Naive thymus-derived CD4-positive, alpha-beta T cell (primary cell): ENCODE results near the gene OTUD1. TPM values are rescaled to one million over a fixed set of nuclear protein-coding genes. Genes with fewer than 3 reads are reported as not detected.

ENCODE experiments used
- ATAC-seq: fragments of 150-1000 bp; cut with Tn5 transposase; 2 replicates; pipeline ENCODE4 v1.10.0; 2021; ENCODE audit warnings: mild to moderate bottlenecking, moderate library complexity
- CTCF ChIA-PET: fragments of 350-600 bp; sonication (Branson Sonifier 250); formaldehyde crosslinking; loops from one replicate; lab custom pipeline; 2021; ENCODE audit warnings: antibody characterized with exemption; lab: Charles Lee
- POLR2A ChIA-PET: fragments of 350-600 bp; sonication (Branson Sonifier 250); formaldehyde crosslinking; loops from one replicate; lab custom pipeline; 2021; ENCODE audit warnings: antibody characterized with exemption, inconsistent platforms; lab: Charles Lee
- DNase-seq, 9 donors: peaks; one replicate each; pipeline versions ENCODE4 v3.0.0 to v3.0.0-alpha.2; 2020 to 2022; ENCODE audit warnings: mixed read lengths in 1 of 9
- H3K27ac ChIP-seq: one replicate; pipeline ENCODE4 v1.7.0; 2013; ENCODE audit warnings: mild to moderate bottlenecking, low read depth, low read length, moderate library complexity
- H3K27me3 ChIP-seq, 2 donors: one replicate each; pipeline ENCODE4 v1.7.0; 2013; ENCODE audit warnings: low read length in 2 of 2, mild to moderate bottlenecking in 2 of 2, moderate library complexity in 2 of 2; ENCODE audit not compliant: control insufficient read depth in 2 of 2, insufficient read depth in 2 of 2
- H3K36me3 ChIP-seq, 3 experiments: 1 replicate in 2 of 3; 2 replicates in 1 of 3; pipeline ENCODE4 v1.7.0; 2013; ENCODE audit warnings: low read length in 3 of 3, mild to moderate bottlenecking in 3 of 3, moderate library complexity in 1 of 3; ENCODE audit not compliant: insufficient read depth in 3 of 3, control insufficient read depth in 2 of 3
- H3K4me1 ChIP-seq, 2 donors: one replicate each; pipeline ENCODE4 v1.7.0; 2013; ENCODE audit warnings: low read length in 2 of 2, mild to moderate bottlenecking in 2 of 2, moderate library complexity in 1 of 2; ENCODE audit not compliant: control insufficient read depth in 2 of 2, insufficient read depth in 2 of 2
- H3K4me3 ChIP-seq: 2 replicates; pipeline ENCODE4 v1.7.0; 2013; ENCODE audit warnings: mild to moderate bottlenecking, low read length
- H3K9me3 ChIP-seq, 3 experiments: 1 replicate in 2 of 3; 2 replicates in 1 of 3; pipeline ENCODE4 v1.7.0; 2013; ENCODE audit warnings: low read length in 3 of 3; ENCODE audit not compliant: control insufficient read depth in 2 of 3
- H3K27ac Mint-ChIP-seq, 9 donors: one replicate each; pipeline ENCODE4 v1.8.0; 2020 to 2022; ENCODE audit warnings: mixed read lengths in 9 of 9, mild to moderate bottlenecking in 8 of 9, moderate library complexity in 5 of 9, inconsistent platforms in 2 of 9
- H3K27me3 Mint-ChIP-seq, 5 donors: one replicate each; pipeline ENCODE4 v1.8.0; 2021 to 2022; ENCODE audit warnings: mixed read lengths in 5 of 5, mild to moderate bottlenecking in 1 of 5
- H3K36me3 Mint-ChIP-seq, 5 donors: one replicate each; pipeline ENCODE4 v1.8.0; 2020 to 2022; ENCODE audit warnings: mixed read lengths in 5 of 5, mild to moderate bottlenecking in 3 of 5, inconsistent platforms in 1 of 5
- H3K4me1 Mint-ChIP-seq, 7 donors: one replicate each; pipeline ENCODE4 v1.8.0; 2020 to 2022; ENCODE audit warnings: mixed read lengths in 7 of 7, mild to moderate bottlenecking in 3 of 7, inconsistent platforms in 1 of 7
- H3K4me3 Mint-ChIP-seq, 10 donors: one replicate each; pipeline ENCODE4 v1.8.0; 2020 to 2022; ENCODE audit warnings: mild to moderate bottlenecking in 10 of 10, mixed read lengths in 10 of 10, moderate library complexity in 6 of 10, inconsistent platforms in 2 of 10
- H3K9me3 Mint-ChIP-seq, 11 donors: one replicate each; pipeline ENCODE4 v1.8.0; 2020 to 2022; ENCODE audit warnings: mixed read lengths in 11 of 11, mild to moderate bottlenecking in 4 of 11, inconsistent platforms in 1 of 11, moderate library complexity in 1 of 11
- intact Hi-C, 2 donors: fragments of 100-400 bp; cut with micrococcal nuclease; formaldehyde crosslinking; loops; one replicate each; pipeline ENCODE4 v1.15.1; 2023
- microRNA-seq: library from miRNA; unstranded; fragments of <30 nt; microRNA quantifications from one replicate; pipeline ENCODE4 v1.2.0, GENCODE V29; 2022; ENCODE audit warnings: borderline microRNAs expressed
- polyA plus RNA-seq, 2 donors: library from polyadenylated mRNA; unstranded; fragments of 300-500 nt; fragmentation: Illumina TruSeq; gene quantifications; one replicate each; pipeline ENCODE4 v1.2.3, GENCODE V29; 2021
- total RNA-seq, 6 experiments: library from RNA in 5 of 6; stranded (reverse) in 5 of 6; gene quantifications; 1 replicate in 5 of 6; 2 replicates in 1 of 6; pipeline ENCODE4 v1.2.3 and lab custom pipeline; 2021 to 2026

OTUD1 gene
- total and polyA plus RNA-seq, 7 experiments from 2014 or later, result 8.1 to 118 (median 40.7) TPM

- no peak for DNase-seq
- Mint-ChIP-seq H3K4me1 (no peaks in the 10 kb centered on the region), H3K27ac (no peak overlapping the region), H3K4me3 (no peak overlapping the region), H3K9me3 (no peaks in the 10 kb centered on the region), H3K27me3 (peaks cover 0 to 7% (median 0%) of the 10 kb centered on the region in 5 donors), H3K36me3 (no peaks in the 10 kb centered on the region)
- intact Hi-C loops, result no loop called here
- Histone ChIP-seq H3K4me3 (no peak overlapping the region), H3K27ac (no peak overlapping the region), H3K27me3 (no peaks in the 10 kb centered on the region), H3K9me3 (no peaks in the 10 kb centered on the region), H3K4me1 (no peaks in the 10 kb centered on the region), H3K36me3 (no peaks in the 10 kb centered on the region)
- POLR2A ChIA-PET, result no interaction called here
- CTCF ChIA-PET, result no interaction called here
- ATAC-seq, result no peak
Measured at GRCh38 chr10:23479798-23480473, 41.1 kb downstream of the OTUD1 start.

- H3K27ac Mint-ChIP-seq, result no peak overlapping the region
- ATAC-seq (no peak), DNase-seq (no peak)
- Histone ChIP-seq H3K4me3 (no peak overlapping the region), H3K27ac (no peak overlapping the region), H3K27me3 (no peaks in the 10 kb centered on the region), H3K36me3 (no peaks in the 10 kb centered on the region), H3K9me3 (no peaks in the 10 kb centered on the region), H3K4me1 (no peaks in the 10 kb centered on the region)
- H3K36me3 Mint-ChIP-seq, result no peaks in the 10 kb centered on the region
- no peak overlapping the region for H3K4me3 Mint-ChIP-seq
- H3K9me3 Mint-ChIP-seq, result no peaks in the 10 kb centered on the region
- POLR2A ChIA-PET, result no interaction called here
- H3K4me1 Mint-ChIP-seq, result no peaks in the 10 kb centered on the region
- peaks cover 0 to 7% (median 0%) of the 10 kb centered on the region in 5 donors for H3K27me3 Mint-ChIP-seq
- intact Hi-C loops, result no loop called here
- CTCF ChIA-PET, result interaction anchor here (0.5 kb wide), 1 partner anchor 221 kb away, joined by 4 read pairs; no protein-coding TSS in a partner anchor
Measured at GRCh38 chr10:23481363-23481961, 42.6 kb downstream of the OTUD1 start.

- Histone ChIP-seq H3K4me1 (no peaks in the 10 kb centered on the region), H3K36me3 (no peaks in the 10 kb centered on the region), H3K4me3 (no peak overlapping the region), H3K27me3 (no peaks in the 10 kb centered on the region), H3K27ac (no peak overlapping the region), H3K9me3 (no peaks in the 10 kb centered on the region)
- Mint-ChIP-seq H3K27ac (no peak overlapping the region), H3K27me3 (peaks cover 0 to 6% (median 0%) of the 10 kb centered on the region in 5 donors), H3K4me3 (no peak overlapping the region), H3K4me1 (peaks cover 0 to 2% (median 0%) of the 10 kb centered on the region in 7 donors), H3K36me3 (peaks cover 0 to 4% (median 0%) of the 10 kb centered on the region in 5 donors), H3K9me3 (peaks cover 0 to 3% (median 1%) of the 10 kb centered on the region in 11 donors)
- intact Hi-C loops, result no loop called here
- POLR2A ChIA-PET, result no interaction called here
- ATAC-seq, result no peak
- no peak for DNase-seq
- CTCF ChIA-PET, result no interaction called here
Measured at GRCh38 chr10:23490115-23490514, 51.2 kb downstream of the OTUD1 start.

Small RNA genes within 50 kb of the gene (microRNA-seq; reads per million reads assigned to microRNA genes)
- not detected for gene MIR1254-2

Other genes with a start within 250 kb of the OTUD1 start
- gene PTF1A, start 246.8 kb upstream of the OTUD1 start, total RNA-seq, result not detected
- not detected for gene PTF1A, start 246.8 kb upstream of the OTUD1 start, polyA plus RNA-seq
- gene C10orf67, start 94.3 kb upstream of the OTUD1 start, total RNA-seq, result not detected
- not detected for gene C10orf67, start 94.3 kb upstream of the OTUD1 start, polyA plus RNA-seq